ENCODE results near the gene NFIA.

The NFIA gene

GRCh38 chr1:61051443-61051718 is 31.0 kb upstream of the NFIA start:
- TF ChIP-seq CTCF (IDR thresholded peaks at IDR 0.05): no peak
- Histone ChIP-seq H3K9ac (no peak overlapping the region), H3K4me1 (peaks cover 2% of the 10 kb centered on the region), H3K79me2 (no peaks in the 10 kb centered on the region), H3K27me3 (ENCODE audit: control insufficient read depth, insufficient read depth, low read length) (no peaks in the 10 kb centered on the region), H3K27ac (peak overlapping the region; percentile 95), H3K4me3 (ENCODE audit: low read depth, low read length) (peak overlapping the region; percentile 86), H3K36me3 (ENCODE audit: control insufficient read depth, insufficient read depth, low read length) (no peaks in the 10 kb centered on the region), H3K4me2 (ENCODE audit: low read length) (peak overlapping the region; percentile 98), H2AFZ (peak overlapping the region; percentile 70), H3K9me3 (ENCODE audit: control insufficient read depth, low read length) (no peaks in the 10 kb centered on the region)

GRCh38 chr1:61051719-61052394 is 30.5 kb upstream of the NFIA start:
- H3K9ac ChIP-seq: no peak overlapping the region
- H3K79me2 ChIP-seq: no peaks in the 10 kb centered on the region
- no peaks in the 10 kb centered on the region for H3K9me3 ChIP-seq (ENCODE audit: control insufficient read depth, low read length)
- no peak for TF ChIP-seq CTCF (IDR thresholded peaks at IDR 0.05)
- no peaks in the 10 kb centered on the region for H3K27me3 ChIP-seq (ENCODE audit: control insufficient read depth, insufficient read depth, low read length)
- no peaks in the 10 kb centered on the region for H3K36me3 ChIP-seq (ENCODE audit: control insufficient read depth, insufficient read depth, low read length)
- peak overlapping the region; percentile 86 for H3K4me3 ChIP-seq (ENCODE audit: low read depth, low read length)
- no peak overlapping the region for H2AFZ ChIP-seq
- peak overlapping the region; percentile 95 for H3K27ac ChIP-seq
- H3K4me1 ChIP-seq: peaks cover 2% of the 10 kb centered on the region
- H3K4me2 ChIP-seq (ENCODE audit: low read length): peak overlapping the region; percentile 98

- peaks cover 2% of the 10 kb centered on the region for H3K4me1 ChIP-seq
- H3K4me3 ChIP-seq (ENCODE audit: low read depth, low read length): no peak overlapping the region
- no peaks in the 10 kb centered on the region for H3K9me3 ChIP-seq (ENCODE audit: control insufficient read depth, low read length)
- no peak for TF ChIP-seq CTCF (IDR thresholded peaks at IDR 0.05)
- no peaks in the 10 kb centered on the region for H3K27me3 ChIP-seq (ENCODE audit: control insufficient read depth, insufficient read depth, low read length)
- H3K9ac ChIP-seq: no peak overlapping the region
- H3K79me2 ChIP-seq: no peaks in the 10 kb centered on the region
- H3K36me3 ChIP-seq (ENCODE audit: control insufficient read depth, insufficient read depth, low read length): no peaks in the 10 kb centered on the region
- peak overlapping the region; percentile 9 for H3K4me2 ChIP-seq (ENCODE audit: low read length)
- no peak overlapping the region for H2AFZ ChIP-seq
- H3K27ac ChIP-seq: peak overlapping the region; percentile 53
Measured at GRCh38 chr1:61052395-61053225, 29.8 kb upstream of the NFIA start.

- Histone ChIP-seq H3K79me2 (no peaks in the 10 kb centered on the region), H3K4me1 (peaks cover 2% of the 10 kb centered on the region), H3K4me2 (ENCODE audit: low read length) (peak overlapping the region; percentile 60), H3K27ac (no peak overlapping the region), H3K4me3 (ENCODE audit: low read depth, low read length) (peak overlapping the region; percentile 37), H3K9ac (no peak overlapping the region), H3K27me3 (ENCODE audit: control insufficient read depth, insufficient read depth, low read length) (no peaks in the 10 kb centered on the region), H3K36me3 (ENCODE audit: control insufficient read depth, insufficient read depth, low read length) (no peaks in the 10 kb centered on the region), H2AFZ (peak overlapping the region; percentile 77), H3K9me3 (ENCODE audit: control insufficient read depth, low read length) (no peaks in the 10 kb centered on the region)
- no peak for TF ChIP-seq CTCF (IDR thresholded peaks at IDR 0.05)
Measured at GRCh38 chr1:61053226-61053711, 29.1 kb upstream of the NFIA start.

All from parathyroid adenoma (tissue), 2 donors.